Measurements from ENCODE around the gene KRT86.
"Not testable (repeated sequence)": the region's sequence is repeated elsewhere in the genome, so short reads cannot be mapped to it uniquely, and the experiment has no call there.

KRT86 gene

GRCh38 chr12:52285851-52286530 lies 11.5 kb downstream of the KRT86 start:
- Histone ChIP-seq H3K27me3 (ENCODE audit: control insufficient read depth, insufficient read depth, low read length) (no peaks in the 10 kb centered on the region), H3K27ac (ENCODE audit: low read depth, low read length) (no peak overlapping the region), H3K9ac (ENCODE audit: low read length) (no peak overlapping the region), H3K4me1 (ENCODE audit: control insufficient read depth, insufficient read depth, low read length) (peaks cover 4% of the 10 kb centered on the region), H3K36me3 (ENCODE audit: control insufficient read depth, insufficient read depth, low read length) (no peaks in the 10 kb centered on the region), H3K4me3 (ENCODE audit: low read length) (no peak overlapping the region)

GRCh38 chr12:52286857-52287785 lies 12.7 kb downstream of the KRT86 start:
- not testable (repeated sequence) for H3K9ac ChIP-seq (ENCODE audit: low read length); H3K4me3 ChIP-seq (ENCODE audit: low read length); H3K36me3 ChIP-seq (ENCODE audit: control insufficient read depth, insufficient read depth, low read length); H3K4me1 ChIP-seq (ENCODE audit: control insufficient read depth, insufficient read depth, low read length); H3K27me3 ChIP-seq (ENCODE audit: control insufficient read depth, insufficient read depth, low read length); H3K27ac ChIP-seq (ENCODE audit: low read depth, low read length)

- not testable (repeated sequence) for H3K4me1 ChIP-seq (ENCODE audit: control insufficient read depth, insufficient read depth, low read length); H3K4me3 ChIP-seq (ENCODE audit: low read length); H3K27ac ChIP-seq (ENCODE audit: low read depth, low read length); H3K9ac ChIP-seq (ENCODE audit: low read length); H3K36me3 ChIP-seq (ENCODE audit: control insufficient read depth, insufficient read depth, low read length); H3K27me3 ChIP-seq (ENCODE audit: control insufficient read depth, insufficient read depth, low read length)
Measured at GRCh38 chr12:52287816-52288805, 13.7 kb downstream of the KRT86 start.

- not testable (repeated sequence) for H3K4me1 ChIP-seq (ENCODE audit: control insufficient read depth, insufficient read depth, low read length); H3K9ac ChIP-seq (ENCODE audit: low read length); H3K36me3 ChIP-seq (ENCODE audit: control insufficient read depth, insufficient read depth, low read length); H3K27me3 ChIP-seq (ENCODE audit: control insufficient read depth, insufficient read depth, low read length); H3K4me3 ChIP-seq (ENCODE audit: low read length); H3K27ac ChIP-seq (ENCODE audit: low read depth, low read length)
Measured at GRCh38 chr12:52290483-52291134, 16.2 kb downstream of the KRT86 start.

- Histone ChIP-seq H3K27me3 (ENCODE audit: control insufficient read depth, insufficient read depth, low read length) (peaks cover 2% of the 10 kb centered on the region), H3K27ac (ENCODE audit: low read depth, low read length) (no peak within 1 kb of the TSS), H3K4me1 (ENCODE audit: control insufficient read depth, insufficient read depth, low read length) (no peaks in the 10 kb centered on the region), H3K4me3 (ENCODE audit: low read length) (no peak within 1 kb of the TSS), H3K9ac (ENCODE audit: low read length) (no peak within 1 kb of the TSS), H3K36me3 (ENCODE audit: control insufficient read depth, insufficient read depth, low read length) (no peaks in the 10 kb centered on the region)
Measured at GRCh38 chr12:52291267-52291935, 17.0 kb downstream of the KRT86 start, which contains the start of gene KRT81. KRT81 (minus strand) TSS chr12:52291534; CDS start chr12:52291465, 69 bp downstream.

- Histone ChIP-seq H3K27me3 (ENCODE audit: control insufficient read depth, insufficient read depth, low read length) (peaks cover 2% of the 10 kb centered on the region), H3K4me1 (ENCODE audit: control insufficient read depth, insufficient read depth, low read length) (no peaks in the 10 kb centered on the region), H3K4me3 (ENCODE audit: low read length) (no peak overlapping the region), H3K27ac (ENCODE audit: low read depth, low read length) (no peak overlapping the region), H3K9ac (ENCODE audit: low read length) (no peak overlapping the region), H3K36me3 (ENCODE audit: control insufficient read depth, insufficient read depth, low read length) (no peaks in the 10 kb centered on the region)
Measured at GRCh38 chr12:52293926-52294325, 19.5 kb downstream of the KRT86 start.

- H3K36me3 ChIP-seq (ENCODE audit: control insufficient read depth, insufficient read depth, low read length) = no peaks in the 10 kb centered on the region
- no peaks in the 10 kb centered on the region for H3K4me1 ChIP-seq (ENCODE audit: control insufficient read depth, insufficient read depth, low read length)
- H3K27ac ChIP-seq (ENCODE audit: low read depth, low read length) = no peak overlapping the region
- H3K9ac ChIP-seq (ENCODE audit: low read length) = no peak overlapping the region
- peaks cover 2% of the 10 kb centered on the region for H3K27me3 ChIP-seq (ENCODE audit: control insufficient read depth, insufficient read depth, low read length)
- H3K4me3 ChIP-seq (ENCODE audit: low read length) = no peak overlapping the region
Measured at GRCh38 chr12:52294803-52295202, 20.4 kb downstream of the KRT86 start.

- Histone ChIP-seq H3K27me3 (ENCODE audit: control insufficient read depth, insufficient read depth, low read length) (peaks cover 2% of the 10 kb centered on the region), H3K9ac (ENCODE audit: low read length) (no peak overlapping the region), H3K27ac (ENCODE audit: low read depth, low read length) (no peak overlapping the region), H3K4me3 (ENCODE audit: low read length) (no peak overlapping the region), H3K36me3 (ENCODE audit: control insufficient read depth, insufficient read depth, low read length) (no peaks in the 10 kb centered on the region), H3K4me1 (ENCODE audit: control insufficient read depth, insufficient read depth, low read length) (no peaks in the 10 kb centered on the region)
Measured at GRCh38 chr12:52295663-52296062, 21.2 kb downstream of the KRT86 start.

GRCh38 chr12:52296572-52297215 lies 22.2 kb downstream of the KRT86 start:
- no peak overlapping the region for H3K4me3 ChIP-seq (ENCODE audit: low read length)
- peaks cover 2% of the 10 kb centered on the region for H3K27me3 ChIP-seq (ENCODE audit: control insufficient read depth, insufficient read depth, low read length)
- no peak overlapping the region for H3K27ac ChIP-seq (ENCODE audit: low read depth, low read length)
- H3K4me1 ChIP-seq (ENCODE audit: control insufficient read depth, insufficient read depth, low read length) = no peaks in the 10 kb centered on the region
- no peaks in the 10 kb centered on the region for H3K36me3 ChIP-seq (ENCODE audit: control insufficient read depth, insufficient read depth, low read length)
- no peak overlapping the region for H3K9ac ChIP-seq (ENCODE audit: low read length)

GRCh38 chr12:52298677-52299190 lies 24.3 kb downstream of the KRT86 start:
- no peak overlapping the region for H3K4me3 ChIP-seq (ENCODE audit: low read length)
- H3K27me3 ChIP-seq (ENCODE audit: control insufficient read depth, insufficient read depth, low read length) = peaks cover 2% of the 10 kb centered on the region
- no peak overlapping the region for H3K9ac ChIP-seq (ENCODE audit: low read length)
- H3K36me3 ChIP-seq (ENCODE audit: control insufficient read depth, insufficient read depth, low read length) = no peaks in the 10 kb centered on the region
- H3K27ac ChIP-seq (ENCODE audit: low read depth, low read length) = no peak overlapping the region
- no peaks in the 10 kb centered on the region for H3K4me1 ChIP-seq (ENCODE audit: control insufficient read depth, insufficient read depth, low read length)

All from rectal smooth muscle tissue (tissue), 1 donor.